Hippocampal formation (tissue), 2 donors: Measurements from ENCODE around the gene CRKL.
"Not testable (repeated sequence)": the region's sequence is repeated elsewhere in the genome, so short reads cannot be mapped to it uniquely, and the experiment has no call there.

ENCODE experiments used
- DNase-seq, 2 donors: peaks; one replicate each; lab custom pipeline; 2025; lab: John Stamatoyannopoulos, UW

CRKL gene

DNA sequence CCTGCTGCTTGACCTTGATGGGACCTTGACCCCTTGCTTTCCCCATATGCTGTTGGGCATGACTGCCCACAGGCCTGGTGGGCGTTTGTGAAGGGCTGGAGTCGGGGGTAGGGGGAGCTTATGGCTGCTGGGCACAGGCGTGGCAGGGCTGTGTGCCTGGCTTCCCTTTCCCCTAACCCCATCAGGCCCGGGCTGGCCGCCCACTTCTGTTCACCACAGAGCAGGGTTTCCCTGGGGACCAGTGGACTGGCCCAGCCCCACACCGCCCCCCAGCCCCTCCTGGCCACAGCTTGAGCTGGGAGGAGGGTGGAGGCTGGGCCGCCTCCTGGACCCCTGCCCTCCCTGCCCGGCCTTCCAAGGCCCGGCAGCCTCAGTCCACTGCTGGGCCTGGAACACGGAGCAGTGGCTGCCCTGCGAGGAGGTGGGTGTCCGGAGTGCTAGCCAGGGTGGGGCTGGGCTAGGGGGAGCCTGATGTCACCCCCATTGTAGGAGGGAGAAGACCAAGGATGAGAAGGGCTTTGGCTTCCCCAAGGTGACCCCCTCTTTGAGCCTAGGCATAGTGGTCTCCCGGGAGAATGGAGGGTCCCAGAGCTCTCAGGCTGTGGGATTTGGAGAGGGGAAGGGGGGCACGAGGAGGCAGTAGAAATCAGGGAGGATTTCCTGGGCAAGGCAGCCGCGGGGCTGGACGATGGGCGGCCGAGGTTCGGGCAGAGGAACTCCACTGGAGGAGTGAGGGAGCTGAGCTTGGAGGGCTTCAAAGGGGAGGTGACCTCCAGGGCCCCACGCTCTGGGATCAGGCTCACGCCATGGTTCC lies 49.9 kb downstream of the CRKL start, which contains the start of gene AIFM3:
TSS of gene AIFM3 (plus strand) at position 373 of the 814 bp plus-strand sequence. CDS start 690 bp downstream, outside the sequence.
- DNase-seq, result peak in 1 of 2 donors; percentile 35

DNA sequence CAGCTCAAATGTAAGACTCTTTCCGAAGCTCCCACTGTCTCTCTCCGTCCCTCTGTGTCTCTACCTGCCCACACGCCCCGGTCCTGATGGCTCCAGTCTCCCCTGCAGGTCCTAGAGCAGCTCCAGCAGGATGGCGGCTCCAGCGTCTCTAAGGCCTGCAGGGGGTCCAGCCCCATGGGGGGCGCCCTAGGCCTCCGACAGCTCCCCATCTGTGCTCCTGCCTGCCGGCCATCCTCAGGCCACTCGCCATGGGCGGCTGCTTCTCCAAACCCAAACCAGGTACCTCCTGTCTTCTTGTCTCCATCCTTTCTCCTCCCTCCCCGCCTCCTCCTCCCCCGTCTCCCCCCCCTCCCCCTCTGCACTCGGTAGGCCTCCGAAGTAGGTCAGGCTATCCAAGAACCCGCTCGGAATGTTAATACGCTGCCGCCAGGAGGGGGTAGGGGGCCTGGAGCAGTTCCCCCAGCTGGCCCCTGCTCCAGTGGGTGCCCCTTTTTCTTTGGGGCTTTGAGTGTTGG lies 50.5 kb downstream of the CRKL start:
- DNase-seq, result no peak

DNA sequence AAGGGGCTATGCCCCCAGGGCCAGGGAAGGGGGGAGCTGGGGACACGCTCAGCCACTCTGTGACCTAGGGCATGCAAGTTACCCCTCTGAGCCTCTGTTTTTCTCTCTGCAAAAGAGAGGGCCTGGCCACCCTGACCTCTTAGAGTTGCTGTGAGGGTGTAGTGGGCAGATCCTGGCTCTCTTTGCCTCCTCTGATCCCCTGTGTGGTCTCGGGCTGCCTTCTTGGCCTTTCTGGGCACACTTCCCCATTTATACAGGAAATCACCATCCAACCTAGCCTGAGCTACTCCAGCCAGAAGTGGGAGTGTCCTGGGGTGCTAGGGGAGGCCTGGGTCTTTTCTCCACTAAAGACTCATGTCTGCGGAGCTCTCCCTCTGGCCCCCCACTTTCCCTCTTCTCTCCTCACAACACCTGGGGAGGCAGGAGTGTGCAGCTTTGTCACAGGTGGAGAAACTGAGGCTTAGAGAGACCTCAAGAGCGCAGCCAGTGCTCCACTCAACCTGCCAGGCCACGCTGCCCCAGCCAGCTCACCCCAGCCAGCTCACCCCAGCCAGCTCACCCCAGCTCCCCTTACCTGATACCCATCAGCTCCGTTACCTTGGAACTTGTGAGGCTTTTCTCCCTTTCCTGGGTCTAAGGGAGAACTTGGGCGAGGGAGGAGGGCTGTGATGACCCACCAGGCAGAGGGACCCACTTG lies 51.2 kb downstream of the CRKL start:
- DNase-seq, result no peak

DNA sequence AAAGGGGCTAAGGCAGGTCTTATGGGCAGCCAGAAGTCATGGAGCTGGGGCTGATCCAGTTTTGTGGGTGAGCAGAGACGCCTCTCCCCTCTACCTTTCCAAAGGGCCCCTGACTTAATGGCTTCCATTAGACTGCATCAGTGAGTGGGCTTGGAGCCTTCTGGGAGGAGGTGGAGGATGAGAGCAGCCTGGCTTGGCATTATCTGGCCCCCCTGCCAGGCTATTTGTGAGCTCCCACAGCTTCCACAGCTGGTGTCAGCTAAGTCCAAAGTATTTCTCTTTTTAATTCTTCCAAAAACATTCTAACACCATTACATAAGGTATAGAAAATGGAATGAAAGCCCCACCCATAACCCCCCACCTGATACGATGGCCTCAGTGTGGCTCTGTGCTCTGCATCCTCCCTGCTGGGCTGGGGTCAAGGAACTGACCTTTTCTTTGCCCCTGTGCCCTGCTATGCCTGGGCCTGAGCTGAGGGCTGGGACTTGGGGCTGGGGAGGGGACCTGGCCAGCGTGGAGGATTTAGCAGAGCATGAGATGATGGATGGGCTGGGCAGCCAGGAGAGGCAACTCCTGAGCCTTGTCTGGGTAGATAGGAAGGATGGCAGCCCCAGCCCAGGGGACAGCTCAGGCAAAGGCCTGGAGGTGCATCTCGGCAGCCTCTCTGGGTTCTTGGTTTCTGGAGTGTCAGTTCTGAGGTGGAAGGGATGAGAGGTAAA lies 53.9 kb downstream of the CRKL start:
- no peak for DNase-seq

DNA sequence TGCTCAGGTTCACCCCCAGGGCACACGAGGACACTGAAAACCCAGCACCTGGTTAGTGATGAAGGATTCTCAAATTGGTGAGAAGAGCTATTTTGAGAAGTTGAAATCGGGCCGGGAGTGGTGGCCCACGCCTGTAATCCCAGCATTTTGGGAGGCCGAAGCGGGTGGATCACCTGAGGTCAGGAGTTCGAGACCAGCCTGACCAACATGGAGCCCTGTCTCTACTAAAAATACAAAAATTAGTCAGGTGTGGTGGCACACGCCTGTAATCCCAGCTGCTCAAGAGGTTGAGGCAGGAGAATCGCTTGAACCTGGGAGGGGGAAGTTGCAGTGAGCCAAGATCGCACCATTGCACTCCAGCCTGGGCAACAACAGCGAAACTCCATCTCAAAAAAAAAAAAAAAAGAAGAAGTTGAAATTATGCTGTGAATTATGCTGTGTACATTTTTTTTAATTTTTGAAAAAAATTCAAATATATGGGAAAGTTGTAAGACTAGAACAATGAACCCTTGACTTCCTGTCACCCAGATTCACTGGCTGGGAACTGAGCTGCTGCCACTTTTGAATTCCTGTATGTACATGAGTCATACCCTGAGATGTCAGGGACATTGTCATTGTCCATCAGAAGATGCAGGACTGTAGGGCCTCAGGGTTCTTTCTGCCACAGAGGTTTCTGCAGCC lies 54.9 kb downstream of the CRKL start:
- DNase-seq, result not testable (repeated sequence)

DNA sequence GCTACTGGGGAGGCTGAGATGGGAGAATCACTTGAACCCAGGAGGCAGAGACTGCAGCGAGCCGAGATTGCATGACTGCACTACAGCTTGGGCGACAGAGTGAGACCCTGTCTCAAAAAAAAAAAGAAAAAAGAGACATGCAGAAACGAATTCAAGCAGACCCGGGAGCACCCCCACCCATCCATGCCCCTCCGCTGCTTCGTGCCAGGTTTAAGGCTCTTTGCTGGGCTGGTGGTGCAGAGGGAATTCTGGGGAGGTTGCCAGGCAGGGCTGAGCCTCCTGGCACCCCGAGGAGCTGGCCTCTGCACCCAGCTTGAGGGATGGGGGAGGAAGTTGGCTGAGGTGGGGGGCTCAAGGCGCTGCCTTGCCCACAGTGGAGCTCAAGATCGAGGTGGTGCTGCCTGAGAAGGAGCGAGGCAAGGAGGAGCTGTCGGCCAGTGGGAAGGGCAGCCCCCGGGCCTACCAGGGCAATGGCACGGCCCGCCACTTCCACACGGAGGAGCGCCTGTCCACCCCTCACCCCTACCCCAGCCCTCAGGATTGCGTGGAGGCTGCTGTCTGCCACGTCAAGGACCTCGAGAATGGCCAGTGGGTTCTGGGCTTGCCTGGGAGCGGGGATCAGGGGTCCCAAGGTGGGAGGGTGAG lies 55.8 kb downstream of the CRKL start:
- DNase-seq, result no peak

DNA sequence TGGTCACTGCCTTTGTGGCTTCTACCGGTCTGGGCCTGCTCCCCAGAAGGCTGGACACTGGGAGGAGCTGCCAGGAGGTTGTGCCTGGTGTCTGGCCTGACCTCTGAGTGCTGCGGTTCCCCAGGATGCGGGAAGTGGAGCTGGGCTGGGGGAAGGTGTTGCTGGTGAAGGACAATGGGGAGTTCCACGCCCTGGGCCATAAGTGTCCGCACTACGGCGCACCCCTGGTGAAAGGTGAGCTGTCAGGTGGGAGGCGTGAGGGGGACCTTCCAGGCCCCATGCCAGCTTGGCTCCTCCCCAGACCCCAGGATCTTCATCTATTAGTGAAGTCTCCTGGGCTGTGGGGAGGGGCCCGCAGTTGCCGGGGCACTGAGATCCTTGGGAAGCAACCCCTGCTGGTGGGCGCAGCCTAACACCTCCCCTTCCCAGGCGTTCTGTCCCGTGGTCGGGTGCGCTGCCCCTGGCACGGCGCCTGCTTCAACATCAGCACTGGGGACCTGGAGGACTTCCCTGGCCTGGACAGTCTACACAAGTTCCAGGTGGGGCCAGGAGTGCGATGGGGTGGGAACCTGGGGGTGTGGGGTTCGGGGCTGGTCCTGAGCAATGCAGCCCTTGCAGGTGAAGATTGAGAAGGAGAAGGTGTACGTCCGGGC lies 56.6 kb downstream of the CRKL start:
- DNase-seq, result no peak

DNA sequence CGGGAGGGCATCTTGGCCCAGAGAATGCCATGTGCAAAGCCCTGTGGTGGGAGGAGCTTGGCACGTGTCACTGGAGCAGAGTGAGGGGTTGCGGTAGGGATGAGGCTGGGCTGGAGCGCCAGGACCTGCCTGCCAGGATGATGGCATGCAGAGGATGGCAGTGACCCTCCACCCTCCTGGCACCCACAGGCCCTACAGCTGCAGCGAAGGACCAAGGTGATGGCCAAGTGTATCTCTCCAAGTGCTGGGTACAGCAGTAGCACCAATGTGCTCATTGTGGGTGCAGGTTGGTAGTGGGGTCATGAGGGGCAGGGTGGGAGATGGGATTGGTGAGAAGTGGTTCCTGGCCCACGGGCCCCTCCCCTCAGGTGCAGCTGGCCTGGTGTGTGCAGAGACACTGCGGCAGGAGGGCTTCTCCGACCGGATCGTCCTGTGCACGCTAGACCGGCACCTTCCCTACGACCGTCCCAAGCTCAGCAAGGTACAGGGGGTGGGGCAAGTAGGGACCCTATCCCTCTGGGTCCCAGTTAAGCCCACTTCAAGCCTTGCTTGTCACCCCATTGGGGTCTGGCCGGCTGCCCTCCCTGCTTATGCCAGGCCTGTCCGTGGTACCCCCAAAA lies 57.2 kb downstream of the CRKL start:
- no peak for DNase-seq

DNA sequence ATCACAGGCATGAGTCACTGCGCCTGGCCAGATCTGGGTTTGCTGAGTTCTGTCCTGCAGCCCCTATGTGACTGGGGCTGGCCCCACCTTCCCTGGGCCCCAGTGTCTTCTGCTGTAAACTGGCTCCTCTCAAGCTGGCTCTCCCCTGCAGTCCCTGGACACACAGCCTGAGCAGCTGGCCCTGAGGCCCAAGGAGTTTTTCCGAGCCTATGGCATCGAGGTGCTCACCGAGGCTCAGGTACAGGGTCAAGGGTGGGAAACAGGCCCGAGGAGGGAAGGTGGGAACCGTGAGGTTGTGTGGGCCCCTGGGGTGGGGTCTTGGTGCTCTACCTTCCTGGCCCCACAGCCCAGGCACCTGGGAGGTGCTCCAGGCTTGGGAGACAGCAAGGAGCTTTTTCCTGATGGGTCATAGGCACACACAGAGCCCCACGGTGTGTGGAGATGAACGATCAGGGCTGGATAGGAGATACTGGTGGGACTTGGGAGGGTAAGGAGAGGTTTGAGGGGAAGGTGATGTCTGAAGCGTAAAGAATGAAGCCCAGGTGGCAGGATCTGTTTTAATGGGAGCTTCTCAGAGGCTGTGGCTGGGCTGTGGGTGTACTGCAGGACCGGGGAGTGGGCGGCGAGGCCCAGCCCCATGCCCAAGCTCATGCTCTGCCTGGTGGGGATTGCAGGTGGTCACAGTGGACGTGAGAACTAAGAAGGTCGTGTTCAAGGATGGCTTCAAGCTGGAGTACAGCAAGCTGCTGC lies 58.5 kb downstream of the CRKL start:
- no peak for DNase-seq

DNA sequence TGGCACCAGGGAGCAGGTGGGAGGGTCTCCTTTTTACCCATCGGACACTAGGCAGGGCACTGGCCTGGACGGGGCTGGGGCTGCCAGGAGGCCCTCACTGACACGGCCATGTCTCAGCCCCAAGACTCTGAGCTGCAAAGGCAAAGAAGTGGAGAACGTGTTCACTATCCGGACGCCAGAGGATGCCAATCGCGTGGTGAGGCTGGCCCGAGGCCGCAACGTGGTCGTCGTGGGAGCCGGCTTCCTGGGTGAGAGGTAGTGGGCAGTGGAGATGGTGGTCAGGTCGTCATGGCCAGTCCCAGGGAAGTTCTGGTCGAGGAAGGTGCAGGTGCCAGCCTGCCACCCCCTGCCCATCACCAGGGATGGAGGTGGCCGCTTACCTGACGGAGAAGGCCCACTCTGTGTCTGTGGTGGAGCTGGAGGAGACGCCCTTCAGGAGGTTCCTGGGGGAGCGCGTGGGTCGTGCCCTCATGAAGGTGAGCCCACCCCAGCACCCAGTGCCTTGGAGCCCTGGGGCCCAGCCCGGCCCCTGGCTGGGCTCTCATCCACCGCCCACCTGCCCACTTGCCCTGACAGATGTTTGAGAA lies 59.2 kb downstream of the CRKL start:
- DNase-seq, result no peak

DNA sequence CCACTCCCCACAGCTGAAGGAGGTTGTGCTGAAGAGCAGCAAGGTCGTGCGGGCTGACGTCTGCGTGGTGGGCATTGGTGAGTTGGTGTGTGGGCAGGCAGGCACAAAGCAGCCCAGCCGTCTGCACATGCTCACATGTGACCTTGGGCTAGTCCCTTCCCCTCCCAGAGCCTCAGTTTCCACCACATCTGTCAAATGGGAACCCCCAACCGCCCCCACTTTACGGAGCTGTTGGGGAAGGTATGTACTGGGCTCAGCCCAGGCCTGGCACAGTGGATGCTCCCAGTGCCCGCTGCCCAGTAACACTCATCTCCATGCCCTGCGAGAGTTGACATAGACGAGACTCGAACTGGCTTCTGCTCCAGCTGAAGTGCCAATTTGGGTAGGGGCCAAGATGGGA lies 59.8 kb downstream of the CRKL start:
- no peak for DNase-seq

DNA sequence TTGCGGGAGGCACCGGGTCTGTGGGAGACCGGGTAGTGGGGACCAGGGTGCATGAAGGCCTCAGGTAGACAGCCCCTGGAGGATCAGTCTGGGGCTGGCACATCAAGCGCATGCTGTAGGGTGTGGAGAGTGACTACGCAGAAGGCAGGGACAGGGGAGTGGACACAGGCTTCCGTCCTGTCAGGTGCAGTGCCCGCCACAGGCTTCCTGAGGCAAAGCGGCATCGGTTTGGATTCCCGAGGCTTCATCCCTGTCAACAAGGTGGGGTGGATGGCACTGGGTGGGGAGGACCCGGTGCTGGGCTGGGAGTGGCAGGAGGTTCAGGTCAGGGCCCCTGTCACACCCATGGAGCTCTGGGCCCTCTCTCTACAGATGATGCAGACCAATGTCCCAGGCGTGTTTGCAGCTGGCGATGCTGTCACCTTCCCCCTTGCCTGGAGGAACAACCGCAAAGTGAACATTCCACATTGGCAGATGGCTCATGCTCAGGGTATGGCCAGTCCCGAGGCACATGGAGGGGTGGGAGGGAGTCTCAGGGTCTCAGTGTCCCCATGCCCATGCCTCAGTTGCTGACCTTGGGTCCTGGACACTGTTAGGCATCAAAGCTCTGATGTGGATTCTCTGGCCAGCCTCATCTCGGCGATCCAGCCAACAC lies 60.4 kb downstream of the CRKL start:
- DNase-seq, result no peak

DNA sequence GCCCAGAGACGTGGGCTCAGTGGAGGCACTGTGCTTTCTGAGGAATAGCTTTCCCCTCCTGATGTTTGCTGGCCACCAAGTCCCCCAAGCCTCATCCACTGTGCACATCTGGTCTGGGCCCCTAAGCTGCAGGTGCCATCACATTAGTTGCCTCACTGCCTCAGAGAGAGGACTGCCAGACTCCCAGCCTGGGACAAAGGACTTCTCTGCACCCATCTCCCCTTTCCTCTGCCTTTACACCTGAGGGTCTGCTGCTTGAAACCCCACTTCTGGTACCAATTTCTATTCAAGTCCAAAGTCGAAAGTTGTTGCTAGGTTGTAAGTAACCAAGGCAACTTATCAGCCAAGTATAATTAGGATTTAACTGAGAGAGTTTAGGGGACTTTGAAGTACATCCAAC lies 61.2 kb downstream of the CRKL start:
- no peak for DNase-seq

DNA sequence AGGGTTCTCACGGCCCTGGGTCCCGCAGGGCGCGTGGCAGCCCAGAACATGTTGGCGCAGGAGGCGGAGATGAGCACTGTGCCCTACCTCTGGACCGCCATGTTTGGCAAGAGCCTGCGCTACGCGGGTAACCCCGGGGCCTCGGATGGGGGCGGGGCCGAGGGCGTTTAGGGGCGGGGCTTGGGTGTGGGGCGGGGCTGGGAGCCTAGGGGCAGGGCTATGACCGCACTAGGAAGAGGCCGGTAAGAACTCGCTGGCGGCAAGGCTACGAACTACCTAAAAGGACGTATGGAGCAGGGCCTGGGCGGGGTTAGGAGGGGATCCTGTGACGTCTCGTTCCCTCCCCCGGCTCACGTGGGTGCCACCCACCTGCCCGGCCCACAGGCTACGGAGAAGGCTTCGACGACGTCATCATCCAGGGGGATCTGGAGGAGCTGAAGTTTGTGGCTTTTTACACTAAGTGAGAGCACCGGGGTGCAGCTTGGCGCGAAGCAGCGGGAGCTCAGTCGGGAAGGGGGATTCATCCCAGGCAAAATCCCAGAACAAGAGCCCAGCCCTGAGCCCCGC lies 62.1 kb downstream of the CRKL start:
- no peak for DNase-seq

DNA sequence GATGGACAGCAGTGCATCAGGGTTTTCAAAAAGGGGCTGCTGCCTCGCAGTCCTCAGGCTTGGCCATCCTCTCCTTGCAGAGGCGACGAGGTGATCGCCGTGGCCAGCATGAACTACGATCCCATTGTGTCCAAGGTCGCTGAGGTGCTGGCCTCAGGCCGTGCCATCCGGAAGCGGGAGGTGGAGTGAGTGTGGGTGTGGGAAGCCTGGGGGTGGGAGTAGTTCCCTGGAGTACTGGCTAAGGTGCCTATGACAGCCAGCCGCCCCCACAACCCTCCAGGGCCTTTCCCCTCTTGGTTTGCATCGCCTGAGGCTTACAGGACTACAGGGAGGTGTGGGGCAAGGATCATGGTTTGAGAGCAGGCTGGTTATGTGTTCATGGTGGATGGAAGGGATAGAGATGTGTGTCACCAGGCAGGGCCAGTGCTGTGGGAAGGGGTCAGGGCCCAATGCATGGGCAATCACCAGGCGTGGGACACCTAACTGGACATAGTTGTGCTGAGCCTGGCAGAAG lies 62.8 kb downstream of the CRKL start:
- no peak for DNase-seq

DNA sequence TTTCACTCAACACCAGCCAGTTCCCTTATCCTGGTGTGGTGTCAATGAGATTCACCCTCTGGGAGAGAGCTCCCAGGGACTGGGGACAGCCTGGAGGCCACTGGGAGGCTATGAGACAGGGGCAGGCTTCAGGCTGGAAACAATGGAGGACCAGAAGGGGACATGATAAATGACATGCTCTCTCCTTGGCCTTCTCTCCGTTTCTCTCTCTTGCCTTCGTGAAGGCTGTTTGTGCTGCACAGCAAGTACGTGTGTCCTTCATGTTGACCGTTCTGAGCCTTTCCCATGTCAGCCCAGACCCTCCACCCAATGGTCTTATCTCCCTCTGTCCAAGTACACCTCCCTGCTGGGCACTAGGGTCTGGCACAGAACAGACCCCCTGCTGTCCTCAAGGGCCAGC lies 63.3 kb downstream of the CRKL start:
- DNase-seq, result no peak

DNA sequence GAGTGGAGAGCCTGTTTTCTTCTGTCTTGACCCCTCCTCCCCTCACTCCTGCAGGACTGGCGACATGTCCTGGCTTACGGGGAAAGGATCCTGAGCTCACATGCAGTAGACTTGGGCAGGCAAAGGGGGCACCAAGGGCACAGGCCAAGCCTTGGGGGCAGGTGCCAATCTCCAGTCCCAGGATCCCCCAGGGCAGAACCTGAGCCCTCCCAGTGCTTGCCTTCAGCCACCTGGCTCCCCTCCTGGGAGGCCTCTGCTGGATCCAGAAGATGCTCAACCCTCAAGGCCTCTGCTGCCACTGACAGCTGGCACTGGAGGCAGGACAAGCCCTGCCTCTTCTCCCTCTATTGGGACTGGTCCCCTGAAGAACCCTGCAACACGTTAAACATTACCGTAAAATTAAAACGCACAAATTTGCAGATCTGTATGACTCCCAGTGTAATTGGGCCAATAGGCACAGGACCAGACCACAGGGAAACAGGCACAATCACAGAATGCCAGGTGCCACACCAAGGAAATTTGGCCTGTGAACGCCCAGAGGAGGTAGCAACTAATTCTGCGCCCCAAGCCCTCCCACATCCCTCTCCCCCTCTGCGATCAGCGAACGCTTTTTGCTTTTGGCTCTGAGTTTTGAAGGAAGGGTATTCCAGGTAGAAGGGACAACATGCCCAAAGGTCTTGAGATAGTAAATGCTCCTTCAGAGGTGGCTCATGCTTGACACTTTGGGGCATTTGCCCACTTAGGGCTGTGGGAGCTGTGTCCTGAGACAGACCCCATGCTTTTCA lies 63.9 kb downstream of the CRKL start:
- DNase-seq, result no peak
